Transverse colon (tissue), 4 donors: ENCODE measurements around the gene RAD54L2. TPM values are rescaled to one million over a fixed set of nuclear protein-coding genes. Genes with fewer than 3 reads are reported as not detected.

Experiments
- DNase-seq: peaks from one replicate; pipeline ENCODE4 v3.0.0-alpha.2; 2019
- H3K27ac ChIP-seq, 4 donors: fragments of 200-600 bp; sonication (generic); 2 replicates each; pipeline ENCODE4 v1.5.1; 2016 to 2018; ENCODE audit warnings: inconsistent platforms in 4 of 4
- H3K27me3 ChIP-seq: fragments of 200-600 bp; sonication (generic); 2 replicates; pipeline ENCODE4 v1.5.1; 2017; ENCODE audit warnings: inconsistent platforms
- H3K36me3 ChIP-seq, 4 donors: fragments of 200-600 bp; sonication (generic); 2 replicates each; pipeline ENCODE4 v1.5.1; 2017 to 2019; ENCODE audit warnings: inconsistent platforms in 4 of 4
- H3K4me1 ChIP-seq, 4 donors: fragments of 200-600 bp; sonication (generic); 2 replicates each; pipeline ENCODE4 v1.5.1; 2017 to 2020; ENCODE audit warnings: inconsistent platforms in 4 of 4
- H3K4me3 ChIP-seq, 4 donors: fragments of 200-600 bp; sonication (generic); 1 replicate in 1 of 4; 2 replicates in 3 of 4; pipeline versions ENCODE4 v1.5.1 to v1.6.1; 2017 to 2019; ENCODE audit warnings: inconsistent platforms in 4 of 4
- H3K9me3 ChIP-seq, 2 donors: fragments of 200-600 bp; sonication (generic); 2 replicates each; pipeline ENCODE4 v1.5.1; 2017 to 2019; ENCODE audit warnings: inconsistent platforms in 2 of 2
- EP300 ChIP-seq: sonication (generic); formaldehyde crosslinking; IDR thresholded peaks from one replicate; pipeline ENCODE4 v1.6.1; 2017; ENCODE audit warnings: antibody characterized with exemption, low read depth
- POLR2A ChIP-seq: fragments of 450-650 bp; IDR thresholded peaks from one replicate; pipeline ENCODE4 v1.6.1; 2016; ENCODE audit warnings: antibody characterized with exemption, mild to moderate bottlenecking, moderate library complexity
- POLR2AphosphoS5 ChIP-seq, 3 donors: sonication (generic); formaldehyde crosslinking; IDR thresholded peaks; one replicate each; pipeline ENCODE4 v1.6.1; 2016; ENCODE audit warnings: antibody characterized with exemption in 3 of 3
- WGBS, 2 donors: methylation state at CpG; one replicate each; pipeline ENCODE4 v1.1.5; 2018; ENCODE audit warnings: low coverage in 1 of 2; 5-methylcytosine and 5-hydroxymethylcytosine counted together
- in situ Hi-C, 4 donors: fragments of 200-750 bp; cut with MboI; loops; one replicate each; pipeline versions ENCODE4 v1.15.0 to v1.15.1; 2017; ENCODE audit warnings: low sequenced_read_pairs in 3 of 4, low pct_ligation_motif_present in 1 of 4, low pct_unique_long_range_greater_than_20kb in 1 of 4
- intact Hi-C: fragments of 100-400 bp; cut with DNase I; formaldehyde crosslinking; loops from one replicate; pipeline ENCODE4 v1.15.1; 2023; ENCODE audit warnings: low total_unique reads
- total RNA-seq, 4 donors: library from RNA; depleted of rRNA; stranded (reverse); fragments of >200 nt; gene quantifications; one replicate each; pipeline ENCODE4 v1.1.0, GENCODE V29; 2016
- TF ChIP-seq, protein P1 (sequence below), 5 experiments: fragments of 200-600 bp in 3 of 5; fragments of 450-650 bp in 2 of 5; sonication (generic) in 3 of 5; IDR thresholded peaks; 1 replicate in 2 of 5; 2 replicates in 3 of 5; pipeline ENCODE4 v1.5.1; 2016 to 2017; ENCODE audit warnings: antibody characterized with exemption in 5 of 5, inconsistent platforms in 3 of 5, mild to moderate bottlenecking in 2 of 5, moderate library complexity in 1 of 5

RAD54L2 gene
- total RNA-seq, 4 donors from 2014 or later: 13.1 to 24.9 (median 18.2) TPM

DNA sequence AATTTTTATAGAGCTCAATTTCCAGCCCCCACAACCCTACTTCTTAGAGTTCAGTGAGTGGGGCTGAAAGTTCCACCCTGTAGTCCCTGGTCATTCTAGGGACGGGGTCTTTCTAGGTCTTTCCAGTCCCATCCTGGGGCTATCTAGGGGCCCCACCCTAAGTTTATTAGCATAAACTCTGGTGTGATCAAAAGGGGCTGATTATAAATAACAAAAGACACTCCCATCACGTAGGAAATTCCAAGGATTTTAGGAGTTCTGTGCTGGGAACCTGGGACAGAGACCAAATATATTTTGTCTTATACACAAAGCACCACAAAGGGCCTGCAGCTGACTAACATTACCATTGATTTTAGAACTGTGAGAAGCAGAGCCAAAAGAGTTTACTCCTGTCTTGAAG is 41.9 kb downstream of the RAD54L2 start:
- WGBS, 2 donors: 73 to 80% methylated on average over 2 of the region's 2 CpGs
- Histone ChIP-seq H3K36me3 (no peaks in the 10 kb centered on the region), H3K27ac (no peak overlapping the region), H3K4me3 (no peak overlapping the region), H3K27me3 (no peaks in the 10 kb centered on the region), H3K9me3 (no peaks in the 10 kb centered on the region), H3K4me1 (peaks cover 0 to 6% (median 0%) of the 10 kb centered on the region in 4 donors)
- no peak for DNase-seq
- TF ChIP-seq POLR2AphosphoS5 (IDR thresholded peaks at IDR 0.05) (no peak), EP300 (no peak), POLR2A (no peak)
- TF ChIP-seq, protein P1, sequence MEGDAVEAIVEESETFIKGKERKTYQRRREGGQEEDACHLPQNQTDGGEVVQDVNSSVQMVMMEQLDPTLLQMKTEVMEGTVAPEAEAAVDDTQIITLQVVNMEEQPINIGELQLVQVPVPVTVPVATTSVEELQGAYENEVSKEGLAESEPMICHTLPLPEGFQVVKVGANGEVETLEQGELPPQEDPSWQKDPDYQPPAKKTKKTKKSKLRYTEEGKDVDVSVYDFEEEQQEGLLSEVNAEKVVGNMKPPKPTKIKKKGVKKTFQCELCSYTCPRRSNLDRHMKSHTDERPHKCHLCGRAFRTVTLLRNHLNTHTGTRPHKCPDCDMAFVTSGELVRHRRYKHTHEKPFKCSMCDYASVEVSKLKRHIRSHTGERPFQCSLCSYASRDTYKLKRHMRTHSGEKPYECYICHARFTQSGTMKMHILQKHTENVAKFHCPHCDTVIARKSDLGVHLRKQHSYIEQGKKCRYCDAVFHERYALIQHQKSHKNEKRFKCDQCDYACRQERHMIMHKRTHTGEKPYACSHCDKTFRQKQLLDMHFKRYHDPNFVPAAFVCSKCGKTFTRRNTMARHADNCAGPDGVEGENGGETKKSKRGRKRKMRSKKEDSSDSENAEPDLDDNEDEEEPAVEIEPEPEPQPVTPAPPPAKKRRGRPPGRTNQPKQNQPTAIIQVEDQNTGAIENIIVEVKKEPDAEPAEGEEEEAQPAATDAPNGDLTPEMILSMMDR (IDR thresholded peaks at IDR 0.05): no peak
- in situ Hi-C loops (no loop called here), intact Hi-C loops (no loop called here)

- intact Hi-C loops: no loop called here
- Histone ChIP-seq H3K27me3 (no peaks in the 10 kb centered on the region), H3K4me3 (no peak overlapping the region), H3K27ac (no peak overlapping the region), H3K9me3 (no peaks in the 10 kb centered on the region), H3K36me3 (no peaks in the 10 kb centered on the region), H3K4me1 (peaks cover 0 to 6% (median 0%) of the 10 kb centered on the region in 4 donors)
- no peak for TF ChIP-seq POLR2AphosphoS5 (IDR thresholded peaks at IDR 0.05)
- TF ChIP-seq, protein P1 (IDR thresholded peaks at IDR 0.05): no peak
- in situ Hi-C loops: no loop called here
- DNase-seq: no peak
- 98% methylated on average over 4 of the region's 4 CpGs; no CpG with 5 or more reads in 1 of the 2 donors for WGBS, 2 donors
Measured at GRCh38 chr3:51581524-51581923, 43.0 kb downstream of the RAD54L2 start.

GRCh38 chr3:51585197-51585596 is 46.7 kb downstream of the RAD54L2 start:
- Histone ChIP-seq H3K27ac (no peak overlapping the region), H3K27me3 (no peaks in the 10 kb centered on the region), H3K4me3 (no peak overlapping the region), H3K4me1 (peaks cover 0 to 6% (median 0%) of the 10 kb centered on the region in 4 donors), H3K9me3 (no peaks in the 10 kb centered on the region), H3K36me3 (peaks cover 0 to 3% (median 0%) of the 10 kb centered on the region in 4 donors)
- TF ChIP-seq, protein P1 (IDR thresholded peaks at IDR 0.05): no peak
- no peak for TF ChIP-seq POLR2AphosphoS5 (IDR thresholded peaks at IDR 0.05)
- no peak for TF ChIP-seq POLR2A
- no peak for TF ChIP-seq EP300
- in situ Hi-C loops (no loop called here), intact Hi-C loops (no loop called here)
- no peak for DNase-seq
- WGBS, 2 donors: 20 to 81% methylated on average over 1 to 4 of the region's 4 CpGs

GRCh38 chr3:51585871-51586270 is 47.4 kb downstream of the RAD54L2 start:
- H3K27ac ChIP-seq: no peak overlapping the region
- peaks cover 0 to 3% (median under 1%) of the 10 kb centered on the region in 4 donors for H3K36me3 ChIP-seq
- 87 to 95% methylated on average over 3 of the region's 3 CpGs for WGBS, 2 donors
- DNase-seq: no peak
- peaks cover 0 to 6% (median 0%) of the 10 kb centered on the region in 4 donors for H3K4me1 ChIP-seq
- no peak overlapping the region for H3K4me3 ChIP-seq
- no peaks in the 10 kb centered on the region for H3K9me3 ChIP-seq
- no peaks in the 10 kb centered on the region for H3K27me3 ChIP-seq
- TF ChIP-seq POLR2A: no peak
- no peak for TF ChIP-seq POLR2AphosphoS5 (IDR thresholded peaks at IDR 0.05)
- TF ChIP-seq, protein P1 (IDR thresholded peaks at IDR 0.05): no peak
- no peak for TF ChIP-seq EP300
- in situ Hi-C loops (no loop called here), intact Hi-C loops (no loop called here)

Other genes starting within 250 kb of the RAD54L2 start
- 10 to 100 TPM; 15.7 to 56.2 (median 26.6) TPM for gene MANF, start 153.4 kb upstream of the RAD54L2 start, total RNA-seq
- 10 to 100 TPM; 19.1 to 69.9 (median 28.0) TPM for gene RBM15B, start 147.4 kb upstream of the RAD54L2 start, total RNA-seq
- 10 to 100 TPM; 13.8 to 17.8 (median 14.9) TPM for gene DCAF1, start 38.7 kb upstream of the RAD54L2 start, total RNA-seq
- gene TEX264, start 132.5 kb downstream of the RAD54L2 start, total RNA-seq: 100 to 1,000 TPM in 1 of 4 donors, 10 to 100 TPM in 3; 60.9 to 116 (median 88.2) TPM
- under 1 TPM in 2 of 4 donors, not detected in 2; 0.16 to 0.27 TPM for gene GRM2, start 168.3 kb downstream of the RAD54L2 start, total RNA-seq
- gene IQCF6, start 240.5 kb downstream of the RAD54L2 start, total RNA-seq: not detected